Cerebellar nuclear complex (tissue), 1 donor: ENCODE measurements around the gene DIP2C.
"Not testable (repeated sequence)": the region's sequence is repeated elsewhere in the genome, so short reads cannot be mapped to it uniquely, and the experiment has no call there.

Experiments
- DNase-seq, 2 experiments: peaks; one replicate each; lab custom pipeline; 2025; lab: John Stamatoyannopoulos, UW

The DIP2C gene

GRCh38 chr10:354901-355617 lies 334.4 kb downstream of the DIP2C start:
- DNase-seq: no peak

DNA sequence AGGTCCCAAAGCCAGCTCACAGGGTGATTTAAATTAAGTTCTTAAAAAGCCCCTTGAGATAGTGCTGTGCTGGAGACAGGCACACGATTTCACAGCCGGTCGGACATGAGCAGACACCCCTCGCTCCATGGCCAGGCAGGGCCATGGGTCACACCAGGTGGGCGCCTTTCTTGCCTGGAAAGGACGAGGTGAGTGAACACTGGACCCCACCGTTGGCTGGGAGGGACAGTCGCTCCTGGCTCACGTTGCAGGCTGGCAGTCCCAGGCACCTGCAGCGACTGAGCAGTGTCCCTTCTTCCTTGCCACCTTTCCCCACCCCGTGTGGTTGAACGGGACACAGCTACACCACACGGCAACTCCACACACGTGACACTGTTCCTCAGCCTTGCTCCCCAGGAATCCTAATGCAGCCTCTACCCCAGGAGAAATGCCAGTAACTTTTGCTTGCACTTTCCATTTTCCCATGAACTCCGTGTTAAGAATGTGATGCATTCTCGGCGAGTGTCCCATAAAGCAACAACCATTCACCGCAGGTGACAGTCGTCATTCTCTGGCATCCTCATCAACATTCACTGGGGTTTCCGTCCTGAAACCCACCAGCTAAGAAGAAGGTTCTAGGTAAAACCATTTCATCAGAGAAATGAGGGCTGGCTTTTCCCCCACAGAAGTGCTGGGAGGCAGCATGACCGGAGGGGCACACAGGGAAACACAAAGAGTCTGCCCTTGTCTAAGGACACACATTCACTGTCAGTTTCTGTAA lies 336.8 kb downstream of the DIP2C start:
- no peak for DNase-seq

- no peak for DNase-seq
Measured at GRCh38 chr10:351770-352334, 337.6 kb downstream of the DIP2C start.

- no peak for DNase-seq
Measured at GRCh38 chr10:350981-351501, 338.4 kb downstream of the DIP2C start.

- no peak for DNase-seq
Measured at GRCh38 chr10:349081-349480, 340.4 kb downstream of the DIP2C start.

- no peak for DNase-seq
Measured at GRCh38 chr10:348456-348855, 341.0 kb downstream of the DIP2C start.

GRCh38 chr10:347774-348173 lies 341.7 kb downstream of the DIP2C start:
- not testable (repeated sequence) for DNase-seq

DNA sequence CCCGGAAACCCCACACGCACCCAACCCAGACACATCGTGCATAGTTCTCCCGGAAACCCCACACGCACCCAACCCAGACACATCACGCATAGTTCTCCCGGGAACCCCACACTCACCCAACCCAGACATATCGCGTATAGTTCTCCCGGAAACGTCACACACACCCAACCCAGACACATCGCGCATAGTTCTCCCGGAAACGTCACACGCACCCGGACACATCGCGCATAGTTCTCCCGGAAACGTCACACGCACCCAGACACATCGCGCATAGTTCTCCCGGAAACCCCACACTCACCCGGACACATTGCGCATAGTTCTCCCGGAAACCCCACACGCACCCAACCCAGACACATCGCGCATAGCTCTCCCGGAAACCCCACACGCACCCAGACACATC lies 342.3 kb downstream of the DIP2C start:
- not testable (repeated sequence) for DNase-seq

DNA sequence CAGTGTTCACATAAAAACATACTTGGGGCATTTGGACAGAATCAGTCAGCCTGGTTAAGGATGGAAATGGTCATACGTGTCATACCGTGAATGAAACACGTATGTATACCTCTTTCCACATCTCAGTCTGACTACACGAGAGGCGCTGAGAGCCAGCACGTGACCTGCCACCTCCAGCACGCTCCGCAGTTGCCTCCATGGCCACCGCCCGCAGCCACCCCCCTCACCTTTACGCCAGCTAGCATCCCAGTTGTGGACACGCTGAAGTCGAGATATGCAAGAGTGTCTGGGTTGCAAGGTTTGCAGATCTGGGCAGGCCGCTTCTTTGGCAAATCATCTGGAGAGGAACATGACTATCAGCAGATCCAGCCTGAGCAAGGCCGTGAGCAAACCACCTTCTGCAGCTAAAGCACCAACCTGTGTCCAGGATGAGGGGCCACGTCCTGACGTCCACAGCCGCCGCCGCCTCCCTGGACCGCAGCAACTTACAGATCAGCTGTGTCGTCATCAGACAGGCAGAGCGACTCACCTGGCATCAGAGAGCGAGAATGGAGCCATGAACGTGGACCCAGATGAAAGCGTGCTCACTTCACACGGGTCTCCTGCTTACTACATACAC lies 344.8 kb downstream of the DIP2C start:
- no peak for DNase-seq

GRCh38 chr10:343231-344220 lies 345.9 kb downstream of the DIP2C start:
- no peak for DNase-seq

DNA sequence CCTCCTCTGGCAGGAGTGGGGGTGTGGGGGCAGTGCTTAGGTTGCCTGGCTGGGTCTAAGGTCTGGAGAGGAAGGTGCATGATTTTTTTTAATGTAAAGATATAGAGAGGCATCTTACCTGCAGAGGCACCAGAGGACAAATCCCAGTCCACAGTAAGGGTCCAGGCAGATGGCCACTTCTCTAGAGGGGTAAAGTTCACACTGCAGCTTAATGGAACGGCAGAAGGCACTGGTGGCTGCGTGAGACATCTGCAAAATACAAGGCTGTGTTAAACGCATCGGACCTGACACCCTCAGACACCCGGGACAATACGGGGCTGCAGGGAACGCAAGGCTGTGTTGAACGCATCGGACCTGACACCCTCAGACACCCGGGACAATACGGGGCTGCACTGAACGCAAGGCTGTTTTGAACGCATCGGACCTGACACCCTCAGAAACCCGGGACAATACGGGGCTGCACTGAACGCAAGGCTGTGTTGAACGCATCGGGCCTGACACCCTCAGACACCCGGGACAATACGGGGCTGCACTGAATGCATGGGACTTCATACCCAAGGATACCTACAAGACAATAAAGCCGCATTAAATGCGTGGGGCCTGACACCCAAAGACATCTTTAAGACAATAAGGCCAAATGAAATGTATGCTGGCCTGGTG lies 348.3 kb downstream of the DIP2C start:
- no peak for DNase-seq

GRCh38 chr10:340646-341045 lies 348.8 kb downstream of the DIP2C start:
- no peak for DNase-seq

DNA sequence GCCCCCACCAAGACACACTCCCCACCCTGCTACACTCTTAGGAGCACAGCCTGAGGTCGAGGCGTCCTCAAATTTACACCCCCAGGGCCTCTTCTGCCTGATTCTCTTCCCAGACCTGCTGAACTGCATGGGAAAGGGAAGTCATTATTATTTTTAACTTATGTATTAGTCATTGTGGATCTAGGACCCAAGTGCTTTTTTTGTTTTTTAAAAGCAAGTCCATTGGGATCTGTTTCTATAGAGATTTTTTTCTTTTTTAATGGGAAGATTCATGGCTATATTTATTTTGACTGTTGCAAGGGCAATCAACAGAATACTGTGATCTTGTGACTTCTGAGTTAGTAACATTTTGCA lies 350.5 kb downstream of the DIP2C start:
- no peak for DNase-seq

DNA sequence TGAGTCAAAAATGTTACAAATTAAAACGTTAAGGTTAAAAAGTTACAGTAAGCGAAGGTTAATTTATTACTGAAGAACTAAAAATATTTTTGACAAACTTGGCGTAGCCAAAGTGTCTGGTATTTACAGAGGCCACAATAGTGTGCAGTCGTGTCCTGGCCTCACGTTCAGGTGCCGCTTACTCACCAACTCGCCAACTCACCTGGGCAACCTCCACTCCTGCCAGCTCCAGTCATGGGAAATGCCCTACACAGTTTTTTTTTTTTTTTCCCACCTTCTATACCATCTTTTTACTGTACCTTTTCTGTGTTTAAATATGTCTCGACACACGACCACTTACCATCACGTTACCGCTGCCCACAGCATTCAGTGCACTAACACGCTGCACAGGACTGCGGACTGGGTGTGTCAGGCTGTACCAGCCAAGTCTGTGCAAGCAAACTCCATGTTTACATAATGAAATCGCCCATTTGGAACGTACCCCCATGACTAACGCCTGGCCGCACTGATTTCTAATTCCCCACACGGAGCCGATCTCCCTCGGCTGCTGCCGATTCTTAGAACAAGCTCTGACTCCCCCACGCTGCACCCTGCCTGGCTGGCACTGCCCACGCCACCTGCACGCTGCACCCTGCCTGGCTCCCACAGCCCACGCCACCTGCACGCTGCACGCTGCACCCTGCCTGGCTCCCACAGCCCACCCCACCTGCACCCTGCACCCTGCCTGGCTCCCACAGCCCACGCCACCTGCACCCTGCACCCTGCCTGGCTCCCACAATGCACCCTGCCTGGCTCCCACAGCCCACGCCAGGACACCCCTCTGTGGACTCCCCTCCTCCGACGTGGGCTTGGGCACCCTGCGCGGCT lies 351.1 kb downstream of the DIP2C start:
- DNase-seq: no peak

DNA sequence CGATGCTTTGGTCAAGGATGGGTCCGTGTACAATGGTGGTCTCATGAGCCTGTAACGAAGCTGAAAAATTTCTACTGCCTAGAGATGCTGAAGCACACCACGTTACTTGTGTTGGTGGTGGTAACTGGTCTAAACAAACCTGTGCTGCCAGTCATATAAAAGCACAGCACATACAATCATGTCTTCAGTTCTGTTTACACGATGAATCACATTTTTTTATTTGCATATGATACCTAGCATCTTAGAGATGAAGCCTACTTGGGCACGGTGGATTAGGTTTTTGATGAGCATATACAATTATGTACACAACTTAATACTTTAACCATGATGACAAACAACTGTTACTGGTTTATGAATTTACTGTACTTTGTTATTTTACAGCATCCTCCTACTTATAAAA lies 353.2 kb downstream of the DIP2C start:
- no peak for DNase-seq

DNA sequence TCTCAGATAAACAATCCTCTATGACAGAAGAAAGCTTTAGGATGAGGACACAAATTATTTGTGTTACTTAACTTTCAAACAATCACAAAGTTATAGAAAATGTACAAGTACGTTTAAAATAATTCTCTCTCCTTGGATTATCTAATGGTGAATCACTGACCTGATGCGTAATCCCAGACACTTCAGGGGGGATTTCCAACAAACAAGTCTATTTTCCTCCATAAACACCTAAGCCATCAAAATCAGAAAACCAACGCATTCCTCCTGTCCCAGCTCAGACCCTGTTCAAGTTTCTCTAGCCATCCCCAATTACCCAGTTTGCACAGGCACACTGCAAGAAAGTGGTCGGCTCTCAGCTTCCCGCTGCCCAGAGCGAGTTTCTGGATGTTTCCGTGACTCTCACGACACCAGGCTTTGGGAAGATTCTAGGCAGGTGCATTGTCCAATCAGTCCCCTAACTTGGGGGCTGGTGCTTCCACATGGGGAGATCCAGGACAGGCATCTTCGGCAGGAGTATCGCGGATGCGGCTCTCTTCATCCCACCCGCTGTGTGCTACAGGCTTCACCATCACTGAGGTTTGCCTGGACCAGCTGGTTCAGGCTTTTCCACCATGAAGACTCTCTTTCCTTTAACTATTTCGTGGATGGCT lies 354.2 kb downstream of the DIP2C start:
- DNase-seq: no peak

DNA sequence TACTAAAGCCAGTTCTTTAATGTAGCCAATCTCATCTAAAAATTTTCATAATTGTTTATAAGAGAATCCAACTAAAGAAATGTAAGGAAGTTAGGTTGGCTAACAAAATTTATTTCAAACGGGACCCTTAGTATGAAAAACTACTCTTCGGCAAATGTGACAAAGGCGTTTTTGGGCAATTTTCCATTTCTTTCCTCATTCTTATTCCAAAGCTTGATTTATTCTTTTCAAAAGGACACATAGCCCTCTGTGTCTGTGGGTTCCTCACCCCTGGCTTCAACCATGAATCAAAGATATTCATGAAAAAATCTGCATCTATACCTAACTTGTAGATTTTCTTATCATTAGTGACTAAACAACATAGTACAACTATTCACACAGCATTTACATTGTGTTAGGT lies 358.3 kb downstream of the DIP2C start:
- no peak for DNase-seq

- peak in 1 of 2 experiments; percentile 90 for DNase-seq
Measured at GRCh38 chr10:329361-330099, 359.9 kb downstream of the DIP2C start.
